Calu3 (cell line): ENCODE measurements around the gene RAB1B. TPM values are rescaled to one million over a fixed set of nuclear protein-coding genes. Genes with fewer than 3 reads are reported as not detected.

Experiments
- BruUV-seq: library from RNA; stranded (reverse); fragments of 400-500 nt; replicated peaks from 2 replicates; lab custom pipeline; 2021; lab: Mats Ljungman, UMichigan
- CTCF ChIA-PET: fragments of 300-600 bp; sonication (Branson Sonifier 250); formaldehyde crosslinking; loops from one replicate; lab custom pipeline; 2022; ENCODE audit warnings: antibody characterized with exemption; lab: Charles Lee
- DNase-seq: peaks from one replicate; pipeline ENCODE4 v3.0.0; 2022
- H3K27ac Mint-ChIP-seq: one replicate; pipeline ENCODE4 v1.8.0; 2022; ENCODE audit warnings: mixed read lengths; ENCODE audit not compliant: unreplicated experiment
- H3K27me3 Mint-ChIP-seq: one replicate; pipeline ENCODE4 v1.8.0; 2022; ENCODE audit warnings: mixed read lengths; ENCODE audit not compliant: unreplicated experiment
- H3K36me3 Mint-ChIP-seq: one replicate; pipeline ENCODE4 v1.8.0; 2022; ENCODE audit warnings: mild to moderate bottlenecking, moderate library complexity, mixed read lengths; ENCODE audit not compliant: insufficient read depth, unreplicated experiment
- H3K4me1 Mint-ChIP-seq: one replicate; pipeline ENCODE4 v1.8.0; 2022; ENCODE audit warnings: mild to moderate bottlenecking, low read depth, mixed read lengths; ENCODE audit not compliant: unreplicated experiment
- H3K4me3 Mint-ChIP-seq: one replicate; pipeline ENCODE4 v1.8.0; 2022; ENCODE audit warnings: mild to moderate bottlenecking, low read depth, moderate library complexity, mixed read lengths; ENCODE audit not compliant: unreplicated experiment
- H3K9me3 Mint-ChIP-seq: one replicate; pipeline ENCODE4 v1.8.0; 2022; ENCODE audit warnings: low read depth, mixed read lengths; ENCODE audit not compliant: unreplicated experiment
- intact Hi-C: fragments of 100-400 bp; cut with micrococcal nuclease; formaldehyde crosslinking; loops from one replicate; pipeline ENCODE4 v1.10.0; 2022; ENCODE audit not compliant: unreplicated experiment
- total RNA-seq: library from RNA; stranded (reverse); gene quantifications from 2 replicates; pipeline ENCODE4 v1.2.3, GENCODE V29; 2022
- TF ChIP-seq, protein P1 (sequence below): fragments of 200-600 bp; IDR thresholded peaks from one replicate; pipeline ENCODE4 v1.8.0; 2022; ENCODE audit warnings: antibody characterized with exemption; ENCODE audit not compliant: unreplicated experiment

RAB1B gene
- total RNA-seq, 1 experiment from 2014 or later: 144 TPM

DNA sequence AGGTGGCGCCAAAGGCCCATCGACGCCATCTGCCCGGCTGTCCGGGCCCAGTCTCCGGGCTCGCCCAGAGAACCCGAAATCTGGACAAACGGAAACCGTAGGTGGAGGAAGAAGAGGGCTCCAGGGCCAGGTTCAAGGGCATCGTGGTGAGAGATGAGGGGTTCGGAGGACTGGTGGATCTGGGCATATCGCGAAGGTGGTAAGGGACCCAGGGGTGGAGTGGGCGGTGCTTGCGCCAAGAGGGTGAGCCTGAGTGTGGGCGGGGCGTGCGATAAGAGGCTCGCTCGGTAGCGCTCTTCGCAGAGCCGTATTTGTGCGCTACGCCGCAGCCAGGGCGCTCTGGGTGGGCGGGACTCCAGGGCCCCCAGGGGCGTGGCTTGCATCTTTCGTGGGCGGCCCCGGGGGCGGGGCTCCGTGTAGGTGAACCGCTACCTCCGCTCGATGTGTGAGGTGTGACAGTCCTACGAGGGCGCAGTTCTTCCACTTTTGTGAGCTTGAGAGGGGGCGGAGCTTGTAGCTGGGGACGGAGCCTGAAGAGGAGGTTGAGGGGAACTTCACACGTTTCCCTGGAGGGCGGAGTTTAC is 43.6 kb downstream of the RAB1B start:
- Mint-ChIP-seq H3K9me3 (no peaks in the 10 kb centered on the region), H3K4me3 (peak overlapping the region; percentile 90), H3K36me3 (peaks cover 24% of the 10 kb centered on the region), H3K27ac (peak overlapping the region; percentile 83), H3K27me3 (peaks cover 49% of the 10 kb centered on the region), H3K4me1 (peaks cover 9% of the 10 kb centered on the region)
- TF ChIP-seq, protein P1, sequence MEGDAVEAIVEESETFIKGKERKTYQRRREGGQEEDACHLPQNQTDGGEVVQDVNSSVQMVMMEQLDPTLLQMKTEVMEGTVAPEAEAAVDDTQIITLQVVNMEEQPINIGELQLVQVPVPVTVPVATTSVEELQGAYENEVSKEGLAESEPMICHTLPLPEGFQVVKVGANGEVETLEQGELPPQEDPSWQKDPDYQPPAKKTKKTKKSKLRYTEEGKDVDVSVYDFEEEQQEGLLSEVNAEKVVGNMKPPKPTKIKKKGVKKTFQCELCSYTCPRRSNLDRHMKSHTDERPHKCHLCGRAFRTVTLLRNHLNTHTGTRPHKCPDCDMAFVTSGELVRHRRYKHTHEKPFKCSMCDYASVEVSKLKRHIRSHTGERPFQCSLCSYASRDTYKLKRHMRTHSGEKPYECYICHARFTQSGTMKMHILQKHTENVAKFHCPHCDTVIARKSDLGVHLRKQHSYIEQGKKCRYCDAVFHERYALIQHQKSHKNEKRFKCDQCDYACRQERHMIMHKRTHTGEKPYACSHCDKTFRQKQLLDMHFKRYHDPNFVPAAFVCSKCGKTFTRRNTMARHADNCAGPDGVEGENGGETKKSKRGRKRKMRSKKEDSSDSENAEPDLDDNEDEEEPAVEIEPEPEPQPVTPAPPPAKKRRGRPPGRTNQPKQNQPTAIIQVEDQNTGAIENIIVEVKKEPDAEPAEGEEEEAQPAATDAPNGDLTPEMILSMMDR: peak; percentile 75
- CTCF ChIA-PET: interaction anchor here (0.5 to 3.3 kb wide), 23 partner anchors 10 to 127 kb away, joined by 3 to 32 read pairs (median 4); partner anchors contain the start of genes MRPL11, RAB1B, RIN1 and SLC29A2
- BruUV-seq: no TSS peak
- peak; percentile 90 for DNase-seq
- intact Hi-C loops: loop anchor here (2.0 kb wide), 1 partner anchor 77 kb away; no protein-coding TSS in a partner anchor

DNA sequence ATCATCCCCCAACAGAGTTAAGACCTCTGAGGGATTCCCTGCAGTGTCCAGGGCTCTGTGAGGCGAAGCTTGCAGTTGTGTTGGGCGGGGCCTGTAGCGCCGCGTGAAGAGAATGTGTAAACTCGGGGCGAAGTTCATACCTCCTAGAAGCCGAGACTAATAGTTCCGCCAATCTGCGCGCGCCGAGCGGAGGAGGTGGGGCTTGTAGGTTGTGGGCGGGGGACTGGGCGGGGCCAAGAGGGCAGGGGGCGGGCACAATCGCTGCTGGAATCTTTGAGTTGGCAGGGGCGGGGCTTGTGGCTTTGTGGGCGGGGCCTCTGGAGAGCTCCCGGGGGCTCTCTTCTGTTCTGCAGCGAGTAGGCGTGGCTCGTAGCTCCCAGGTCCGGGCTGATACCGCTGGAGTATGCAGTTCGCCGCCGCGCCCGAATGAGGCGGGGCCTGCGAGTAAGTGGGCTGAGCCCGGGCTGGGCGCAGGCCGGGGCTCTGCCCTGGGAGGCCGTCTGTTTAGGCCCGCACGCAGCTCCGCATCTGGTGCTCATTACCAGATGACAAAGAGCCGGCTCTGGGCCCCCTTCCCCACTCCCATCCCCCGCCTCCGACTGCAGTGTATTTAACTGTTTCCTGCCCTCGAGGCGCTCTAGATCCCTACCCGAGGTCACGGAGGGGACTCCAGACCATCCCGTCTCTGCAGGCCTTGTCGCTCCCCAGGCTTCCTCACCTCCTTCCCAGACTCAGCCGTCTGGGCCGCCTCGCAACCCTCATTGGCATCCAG is 44.3 kb downstream of the RAB1B start:
- TF ChIP-seq, protein P1: no peak
- H3K27me3 Mint-ChIP-seq: peaks cover 43% of the 10 kb centered on the region
- no TSS peak for BruUV-seq
- DNase-seq: peak; percentile 97
- H3K27ac Mint-ChIP-seq: peak overlapping the region; percentile 83
- no peaks in the 10 kb centered on the region for H3K9me3 Mint-ChIP-seq
- peaks cover 9% of the 10 kb centered on the region for H3K4me1 Mint-ChIP-seq
- H3K36me3 Mint-ChIP-seq: peaks cover 24% of the 10 kb centered on the region
- peak overlapping the region; percentile 90 for H3K4me3 Mint-ChIP-seq
- CTCF ChIA-PET: interaction anchor here (0.5 to 3.3 kb wide), 21 partner anchors 10 to 126 kb away, joined by 3 to 32 read pairs (median 5); partner anchors contain the start of genes BRMS1, MRPL11, RAB1B and RIN1
- intact Hi-C loops: no loop called here

DNA sequence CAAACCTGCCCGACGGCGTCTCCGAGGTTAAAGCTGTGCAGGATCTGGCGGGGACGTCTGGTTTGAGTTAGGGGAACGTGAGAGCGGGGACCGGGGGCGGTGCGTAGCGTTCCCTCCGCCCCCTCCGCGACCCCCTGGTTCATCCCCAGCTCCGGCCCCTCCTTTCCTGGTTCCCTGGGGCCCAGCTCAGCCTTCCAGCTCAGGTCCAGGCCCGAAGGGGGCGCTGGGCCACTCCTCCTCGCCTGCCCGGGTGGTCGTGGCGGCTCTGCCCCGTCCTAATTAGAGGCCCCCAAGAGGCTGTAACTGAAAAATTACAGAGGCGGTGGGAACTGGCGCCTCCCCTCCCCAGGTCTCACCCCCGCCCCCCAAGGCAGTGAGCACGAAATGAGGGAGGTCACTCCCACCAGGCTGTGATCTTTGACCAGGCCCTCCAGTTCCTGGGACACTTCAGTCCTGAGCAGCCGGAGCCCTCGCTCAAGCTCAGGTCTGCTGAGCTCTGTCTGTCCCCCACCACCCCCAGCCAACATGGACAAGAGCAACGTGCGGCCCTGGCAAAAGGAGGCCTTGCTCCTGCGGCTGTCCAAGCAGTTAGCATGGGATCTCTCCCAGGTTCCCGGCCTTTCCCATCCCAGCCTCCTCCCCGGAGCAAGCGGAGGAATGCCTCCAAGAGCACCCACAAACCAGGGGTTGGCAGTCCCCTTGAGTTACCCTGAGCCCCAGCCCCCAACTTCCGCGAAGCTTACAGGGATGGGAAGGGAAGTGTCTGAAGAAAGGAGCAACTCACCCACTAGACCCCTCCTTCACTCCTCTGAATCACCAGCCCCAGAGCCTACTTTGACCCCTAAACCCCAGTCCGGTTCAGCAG is 45.1 kb downstream of the RAB1B start:
- CTCF ChIA-PET: interaction anchor here (0.7 to 3.3 kb wide), 13 partner anchors 11 to 125 kb away, joined by 3 to 32 read pairs (median 5); partner anchors contain the start of genes BRMS1, MRPL11, RAB1B and RIN1
- Mint-ChIP-seq H3K4me3 (peak overlapping the region; percentile 90), H3K36me3 (peaks cover 24% of the 10 kb centered on the region), H3K9me3 (no peaks in the 10 kb centered on the region), H3K4me1 (peaks cover 9% of the 10 kb centered on the region), H3K27me3 (peaks cover 41% of the 10 kb centered on the region), H3K27ac (peak overlapping the region; percentile 36)
- intact Hi-C loops: no loop called here
- BruUV-seq: no TSS peak
- TF ChIP-seq, protein P1: no peak
- no peak for DNase-seq

DNA sequence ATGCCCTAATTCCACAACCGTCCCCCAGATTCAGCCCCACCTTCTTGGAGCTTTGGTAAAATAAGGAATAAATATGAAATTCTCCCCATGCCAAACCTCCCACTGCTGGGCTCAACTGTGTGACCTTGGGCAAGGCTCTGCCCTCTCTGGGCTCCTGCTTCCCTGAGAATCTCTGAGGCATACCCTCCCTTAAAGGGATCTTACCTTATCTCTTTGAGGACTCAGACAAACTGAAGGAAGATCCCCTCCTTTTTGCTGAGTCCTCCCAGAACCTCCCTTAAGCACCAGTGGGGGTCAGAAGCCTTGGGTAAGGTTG is 45.7 kb downstream of the RAB1B start:
- TF ChIP-seq, protein P1: no peak
- CTCF ChIA-PET: interaction anchor here (3.3 kb wide), 1 partner anchor 22 kb away, joined by 32 read pairs; the partner anchor contains the start of gene RIN1
- peaks cover 44% of the 10 kb centered on the region for H3K27me3 Mint-ChIP-seq
- H3K36me3 Mint-ChIP-seq: peaks cover 24% of the 10 kb centered on the region
- BruUV-seq: no TSS peak
- peaks cover 9% of the 10 kb centered on the region for H3K4me1 Mint-ChIP-seq
- H3K27ac Mint-ChIP-seq: peak overlapping the region; percentile 36
- intact Hi-C loops: no loop called here
- DNase-seq: no peak
- peaks cover 4% of the 10 kb centered on the region for H3K9me3 Mint-ChIP-seq
- H3K4me3 Mint-ChIP-seq: peak overlapping the region; percentile 90
